Breast epithelium (tissue), 4 donors: ENCODE data around the gene SLC49A4. TPM values are rescaled to one million over a fixed set of nuclear protein-coding genes. Genes with fewer than 3 reads are reported as not detected.

ENCODE experiments used
- DNase-seq, 2 donors: peaks; one replicate each; pipeline ENCODE4 v3.0.0-alpha.2; 2019; ENCODE audit warnings: low spot score in 2 of 2
- H3K27ac ChIP-seq, 2 donors: fragments of 200-600 bp; sonication (generic) in 1 of 2; one replicate each; pipeline ENCODE4 v1.5.1; 2016 to 2019; ENCODE audit warnings: mild to moderate bottlenecking in 1 of 2
- H3K27me3 ChIP-seq, 2 donors: fragments of 200-600 bp; sonication (generic) in 1 of 2; one replicate each; pipeline versions ENCODE4 v1.5.1 to v1.6.0; 2017 to 2019; ENCODE audit warnings: control low read depth in 1 of 2, mild to moderate bottlenecking in 1 of 2
- H3K36me3 ChIP-seq: fragments of 200-600 bp; one replicate; pipeline ENCODE4 v1.5.1; 2019
- H3K4me1 ChIP-seq, 2 donors: fragments of 200-600 bp; sonication (generic); one replicate each; pipeline ENCODE4 v1.5.1; 2016 to 2019; ENCODE audit warnings: control low read depth in 1 of 2
- H3K4me3 ChIP-seq, 3 donors: fragments of 200-600 bp; sonication (generic); 1 replicate in 2 of 3; 2 replicates in 1 of 3; pipeline ENCODE4 v1.5.1; 2016 to 2019; ENCODE audit warnings: mild to moderate bottlenecking in 3 of 3, moderate library complexity in 2 of 3
- H3K9me3 ChIP-seq, 2 donors: fragments of 200-600 bp; sonication (generic) in 1 of 2; one replicate each; pipeline ENCODE4 v1.5.1; 2016 to 2019; ENCODE audit warnings: control low read depth in 1 of 2
- CTCF ChIP-seq, 3 donors: fragments of 450-650 bp; IDR thresholded peaks; one replicate each; pipeline ENCODE4 v1.5.1; 2016 to 2017; ENCODE audit warnings: antibody characterized with exemption in 3 of 3, mild to moderate bottlenecking in 3 of 3, moderate library complexity in 3 of 3
- POLR2A ChIP-seq: fragments of 450-650 bp; IDR thresholded peaks from one replicate; pipeline ENCODE4 v1.6.1; 2016; ENCODE audit warnings: antibody characterized with exemption, mild to moderate bottlenecking, moderate library complexity
- POLR2AphosphoS5 ChIP-seq, 3 donors: sonication (generic); formaldehyde crosslinking; IDR thresholded peaks; one replicate each; pipeline ENCODE4 v1.6.1; 2017; ENCODE audit warnings: antibody characterized with exemption in 3 of 3
- intact Hi-C: fragments of 100-400 bp; cut with DNase I; formaldehyde crosslinking; loops from one replicate; pipeline ENCODE4 v1.15.1; 2023; ENCODE audit warnings: low total_unique reads
- total RNA-seq, 3 donors: library from RNA; depleted of rRNA; stranded (reverse); fragments of >200 nt; gene quantifications; one replicate each; pipeline ENCODE4 v1.1.0, GENCODE V29; 2016

Gene SLC49A4
- total RNA-seq, 3 donors from 2014 or later = 14.1 to 17.7 (median 17.6) TPM

- Histone ChIP-seq H3K36me3 (no peaks in the 10 kb centered on the region), H3K27me3 (no peaks in the 10 kb centered on the region), H3K9me3 (no peaks in the 10 kb centered on the region), H3K4me3 (no peak overlapping the region), H3K4me1 (no peaks in the 10 kb centered on the region), H3K27ac (no peak overlapping the region)
- TF ChIP-seq CTCF (IDR thresholded peaks at IDR 0.05) = no peak
- no peak for TF ChIP-seq POLR2AphosphoS5 (IDR thresholded peaks at IDR 0.05)
- TF ChIP-seq POLR2A = no peak
- intact Hi-C loops = no loop called here
- no peak for DNase-seq
Measured at GRCh38 chr3:122767540-122768372, 27.1 kb upstream of the SLC49A4 start.

GRCh38 chr3:122770521-122771202, 24.2 kb upstream of the SLC49A4 start:
- no peaks in the 10 kb centered on the region for H3K4me1 ChIP-seq
- H3K9me3 ChIP-seq = no peaks in the 10 kb centered on the region
- no peak overlapping the region for H3K27ac ChIP-seq
- DNase-seq = no peak
- H3K27me3 ChIP-seq = no peaks in the 10 kb centered on the region
- TF ChIP-seq CTCF (IDR thresholded peaks at IDR 0.05) = no peak
- intact Hi-C loops = no loop called here
- H3K4me3 ChIP-seq = no peak overlapping the region
- peaks cover 8% of the 10 kb centered on the region for H3K36me3 ChIP-seq

GRCh38 chr3:122772827-122773226, 22.0 kb upstream of the SLC49A4 start:
- Histone ChIP-seq H3K27ac (no peak overlapping the region), H3K9me3 (no peaks in the 10 kb centered on the region), H3K36me3 (peaks cover 8% of the 10 kb centered on the region), H3K4me3 (no peak overlapping the region), H3K27me3 (no peaks in the 10 kb centered on the region), H3K4me1 (no peaks in the 10 kb centered on the region)
- no peak for DNase-seq
- TF ChIP-seq POLR2AphosphoS5 (IDR thresholded peaks at IDR 0.05) (no peak), POLR2A (no peak), CTCF (IDR thresholded peaks at IDR 0.05) (no peak)
- intact Hi-C loops = no loop called here

GRCh38 chr3:122773944-122774509, 20.8 kb upstream of the SLC49A4 start:
- TF ChIP-seq POLR2AphosphoS5 (IDR thresholded peaks at IDR 0.05) (no peak), CTCF (IDR thresholded peaks at IDR 0.05) (no peak), POLR2A (no peak)
- Histone ChIP-seq H3K4me3 (no peak overlapping the region), H3K27me3 (no peaks in the 10 kb centered on the region), H3K36me3 (peaks cover 8% of the 10 kb centered on the region), H3K9me3 (no peaks in the 10 kb centered on the region), H3K4me1 (no peaks in the 10 kb centered on the region), H3K27ac (no peak overlapping the region)
- intact Hi-C loops = no loop called here
- no peak for DNase-seq

GRCh38 chr3:122774564-122774963, 20.3 kb upstream of the SLC49A4 start:
- Histone ChIP-seq H3K4me3 (no peak overlapping the region), H3K27ac (no peak overlapping the region), H3K36me3 (peaks cover 8% of the 10 kb centered on the region), H3K9me3 (no peaks in the 10 kb centered on the region), H3K27me3 (no peaks in the 10 kb centered on the region), H3K4me1 (no peaks in the 10 kb centered on the region)
- no peak for DNase-seq
- intact Hi-C loops = no loop called here
- TF ChIP-seq POLR2A (no peak), CTCF (IDR thresholded peaks at IDR 0.05) (no peak), POLR2AphosphoS5 (IDR thresholded peaks at IDR 0.05) (no peak)
